ENCODE results near the gene PBX1.

GRCh38 chr1:164637461-164638375 is 78.7 kb downstream of the PBX1 start:
- TF ChIP-seq MAX (IDR thresholded peaks at IDR 0.05) = no peak
- no peak for TF ChIP-seq JUND (IDR thresholded peaks at IDR 0.05)
- TF ChIP-seq EGR1 (IDR thresholded peaks at IDR 0.05; ENCODE audit: low read depth in 2 of 2) = no peak
- TF ChIP-seq NR2F2 (IDR thresholded peaks at IDR 0.05) = no peak
- TF ChIP-seq TAF1 (conservative IDR thresholded peaks at IDR 0.05) = no peak
- no peak for TF ChIP-seq CTCF (IDR thresholded peaks at IDR 0.05; ENCODE audit: low read depth, low read length, missing input control)
- no peak for TF ChIP-seq GABPA (IDR thresholded peaks at IDR 0.05 in 1 of 2, conservative IDR thresholded peaks at IDR 0.05 in 1 of 2)
- no peak for TF ChIP-seq SP1 (IDR thresholded peaks at IDR 0.05)
- TF ChIP-seq FOXA1 (IDR thresholded peaks at IDR 0.05) = no peak
